ENCODE measurements around the gene PLCB4.
A peak's percentile ranks its signal among the peaks of the same experiment; 100 is the strongest.

Gene PLCB4

DNA sequence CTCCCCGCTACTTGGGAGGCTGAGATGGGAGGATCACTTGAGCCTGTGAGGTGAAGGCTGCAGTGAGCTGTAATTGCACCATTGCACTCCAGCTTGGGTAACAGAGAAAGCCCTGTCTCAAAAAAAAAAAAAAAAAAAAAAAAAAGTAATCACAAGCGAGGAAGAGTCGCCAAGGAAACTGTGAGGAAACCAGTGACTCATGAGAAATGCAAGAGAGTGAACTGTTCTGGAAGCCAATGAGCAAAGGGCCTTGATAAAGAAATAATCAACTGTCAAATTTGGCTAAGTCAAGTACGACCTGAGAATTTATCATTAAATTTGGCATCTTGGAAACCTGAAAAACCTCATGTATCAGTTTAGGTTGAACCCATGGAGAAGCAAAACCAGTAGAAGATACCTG is 429.4 kb downstream of the PLCB4 start:
- no peak for DNase-seq (ENCODE audit: low spot score)

- no peak for DNase-seq (ENCODE audit: low spot score)
Measured at GRCh38 chr20:9499126-9499899, 430.4 kb downstream of the PLCB4 start.

- peak; percentile 31 for DNase-seq (ENCODE audit: low spot score)
Measured at GRCh38 chr20:9500121-9500520, 431.2 kb downstream of the PLCB4 start.

- DNase-seq (ENCODE audit: low spot score) = no peak
Measured at GRCh38 chr20:9501473-9501872, 432.6 kb downstream of the PLCB4 start.

GRCh38 chr20:9503526-9504245 is 434.8 kb downstream of the PLCB4 start:
- no peak for DNase-seq (ENCODE audit: low spot score)

DNA sequence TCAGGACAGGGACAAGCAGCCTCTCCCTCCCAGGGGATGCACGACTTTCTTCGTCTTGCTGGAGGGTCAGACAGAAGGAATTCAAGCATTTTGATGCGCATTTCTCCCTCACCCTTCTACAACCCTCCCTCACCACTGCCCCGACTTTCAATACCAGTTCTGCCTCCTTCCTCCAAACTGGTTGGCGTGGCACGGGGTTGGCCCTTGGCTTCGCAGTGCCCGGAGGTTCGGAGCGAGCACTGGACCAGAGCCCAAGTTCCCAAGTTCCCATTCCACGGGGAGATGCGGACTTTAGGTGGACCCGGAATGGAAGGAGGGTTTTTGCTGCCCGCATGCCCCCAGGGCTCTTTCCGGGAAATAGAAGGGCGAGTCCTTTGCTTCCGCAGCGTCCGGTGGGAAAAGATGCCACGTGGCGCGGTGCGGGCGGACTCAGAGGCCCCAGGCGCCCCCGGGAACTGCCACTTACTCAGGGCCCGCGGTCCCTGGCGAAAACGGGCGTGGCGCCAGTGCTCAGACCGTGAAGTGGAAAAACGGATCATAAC is 437.5 kb downstream of the PLCB4 start:
- DNase-seq (ENCODE audit: low spot score) = no peak

GRCh38 chr20:9506964-9507369 is 438.1 kb downstream of the PLCB4 start:
- no peak for DNase-seq (ENCODE audit: low spot score)

- DNase-seq (ENCODE audit: low spot score) = no peak
Measured at GRCh38 chr20:9507544-9508239, 438.8 kb downstream of the PLCB4 start.

DNA sequence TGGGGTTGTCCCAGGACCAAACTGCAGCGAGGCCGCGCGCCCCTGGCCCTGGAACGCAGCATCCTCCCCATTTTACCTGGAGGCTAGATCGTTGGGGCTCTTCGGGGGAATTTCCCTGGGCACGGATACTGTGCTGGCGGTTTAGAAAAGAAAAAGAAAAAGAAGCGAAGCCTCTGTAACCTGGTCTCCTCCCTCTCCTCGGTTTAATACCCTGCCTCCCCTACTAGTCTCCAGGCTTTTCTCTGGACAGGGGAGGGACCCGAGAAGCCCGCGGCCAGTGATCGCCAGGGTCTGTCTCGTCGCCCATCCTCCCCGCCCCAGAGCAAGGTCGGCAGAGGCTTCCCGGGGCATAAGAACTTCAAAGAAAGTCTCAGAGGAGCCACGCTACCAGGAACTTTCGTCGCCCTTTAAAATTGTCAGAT is 439.4 kb downstream of the PLCB4 start:
- DNase-seq (ENCODE audit: low spot score) = no peak

DNA sequence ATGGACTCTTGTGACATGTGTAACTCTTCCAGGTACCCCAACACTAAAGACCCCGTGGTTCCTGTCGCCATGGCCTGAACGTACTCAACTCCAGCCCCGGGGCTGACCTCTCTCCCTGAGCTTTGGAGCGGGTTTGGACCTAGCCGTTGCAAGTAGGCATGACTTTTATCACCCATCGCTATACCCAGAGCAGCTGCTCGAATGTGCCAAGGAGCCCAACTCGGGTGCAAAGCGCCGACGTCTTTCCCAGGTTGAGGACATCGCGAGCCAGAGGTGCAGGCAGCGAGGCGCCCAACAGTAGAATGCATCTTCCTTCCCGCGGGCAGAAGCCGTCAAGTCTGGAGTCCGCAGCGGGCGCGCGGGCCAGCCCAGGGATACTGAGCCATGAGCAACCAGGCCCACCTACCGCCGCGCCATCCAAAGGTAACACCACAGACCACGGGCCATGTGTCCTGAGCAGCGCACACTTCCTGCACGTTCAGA is 439.9 kb downstream of the PLCB4 start:
- no peak for DNase-seq (ENCODE audit: low spot score)

- DNase-seq (ENCODE audit: low spot score) = no peak
Measured at GRCh38 chr20:9509246-9509645, 440.4 kb downstream of the PLCB4 start.

GRCh38 chr20:9510911-9511310 is 442.0 kb downstream of the PLCB4 start:
- DNase-seq (ENCODE audit: low spot score) = no peak

- no peak for DNase-seq (ENCODE audit: low spot score)
Measured at GRCh38 chr20:9514072-9514460, 445.2 kb downstream of the PLCB4 start.

- no peak for DNase-seq (ENCODE audit: low spot score)
Measured at GRCh38 chr20:9514461-9515213, 445.8 kb downstream of the PLCB4 start, which contains the start of gene LAMP5. Gene LAMP5, plus strand, starts transcription at chr20:9514590. Its CDS starts 263 bp downstream, at chr20:9514853.

- no peak for DNase-seq (ENCODE audit: low spot score)
Measured at GRCh38 chr20:9515214-9515585, 446.3 kb downstream of the PLCB4 start.

GRCh38 chr20:9515741-9516233 is 446.9 kb downstream of the PLCB4 start:
- DNase-seq (ENCODE audit: low spot score) = no peak

GRCh38 chr20:9516234-9516871 is 447.5 kb downstream of the PLCB4 start:
- DNase-seq (ENCODE audit: low spot score) = no peak

GRCh38 chr20:9517297-9518162 is 448.6 kb downstream of the PLCB4 start:
- DNase-seq (ENCODE audit: low spot score) = no peak

GRCh38 chr20:9518576-9519175 is 449.8 kb downstream of the PLCB4 start:
- DNase-seq (ENCODE audit: low spot score) = no peak

- no peak for DNase-seq (ENCODE audit: low spot score)
Measured at GRCh38 chr20:9520086-9520485, 451.2 kb downstream of the PLCB4 start.

All from globus pallidus (tissue), 1 donor.